SK-MEL-5 (cell line): ENCODE results near the gene ZFP1. TPM values are rescaled to one million over a fixed set of nuclear protein-coding genes. Genes with fewer than 3 reads are reported as not detected.

Experiments used
- DNase-seq: peaks from one replicate; pipeline ENCODE4 v3.0.0-alpha.2; 2016; ENCODE audit warnings: low read depth, low spot score
- in situ Hi-C: cut with HindIII; loops from 2 replicates; pipeline ENCODE4 v1.10.0; 2016; ENCODE audit warnings: low sequenced_read_pairs, high pct_unique_total_duplicates, low pct_unique_long_range_greater_than_20kb
- total RNA-seq: library from RNA; depleted of rRNA; stranded (reverse); fragments of >200 nt; shearing (Covaris generic); gene quantifications from 2 replicates; pipeline ENCODE4 v1.2.3, GENCODE V29; 2014

Gene ZFP1
- total RNA-seq, 1 experiment from 2014 or later: 8.7 TPM

- DNase-seq: peak; percentile 22
- in situ Hi-C loops: no loop called here
Observed at GRCh38 chr16:75130150-75130771, 18.1 kb upstream of the ZFP1 start.

GRCh38 chr16:75131081-75131480, 17.2 kb upstream of the ZFP1 start:
- in situ Hi-C loops: no loop called here
- DNase-seq: no peak

GRCh38 chr16:75138233-75138632, 10.1 kb upstream of the ZFP1 start:
- no peak for DNase-seq
- in situ Hi-C loops: no loop called here

GRCh38 chr16:75138636-75139035, 9.7 kb upstream of the ZFP1 start:
- no peak for DNase-seq
- in situ Hi-C loops: no loop called here

GRCh38 chr16:75139498-75139897, 8.8 kb upstream of the ZFP1 start:
- in situ Hi-C loops: no loop called here
- DNase-seq: no peak

- DNase-seq: no peak
- in situ Hi-C loops: no loop called here
Observed at GRCh38 chr16:75143941-75144340, 4.4 kb upstream of the ZFP1 start.

GRCh38 chr16:75147968-75148310, 385 bp upstream of the ZFP1 start:
- DNase-seq: no peak
- in situ Hi-C loops: no loop called here

GRCh38 chr16:75151798-75152197, 3.5 kb downstream of the ZFP1 start:
- in situ Hi-C loops: no loop called here
- no peak for DNase-seq

GRCh38 chr16:75152635-75153034, 4.3 kb downstream of the ZFP1 start:
- DNase-seq: no peak
- in situ Hi-C loops: no loop called here

GRCh38 chr16:75160386-75160785, 12.1 kb downstream of the ZFP1 start:
- in situ Hi-C loops: no loop called here
- no peak for DNase-seq

GRCh38 chr16:75169899-75170405, 21.6 kb downstream of the ZFP1 start:
- in situ Hi-C loops: no loop called here
- DNase-seq: no peak

- no peak for DNase-seq
Observed at GRCh38 chr16:75172578-75172977, 24.3 kb downstream of the ZFP1 start.

GRCh38 chr16:75175074-75175473, 26.8 kb downstream of the ZFP1 start:
- in situ Hi-C loops: loop anchor here (25.0 kb wide), 1 partner anchor 137 kb away; no protein-coding TSS in a partner anchor
- DNase-seq: no peak

More at GRCh38 chr16:75172578-75172977, 24.3 kb downstream of the ZFP1 start:
- in situ Hi-C loops: no loop called here

GRCh38 chr16:75176926-75177325, 28.6 kb downstream of the ZFP1 start:
- in situ Hi-C loops: loop anchor here (25.0 kb wide), 1 partner anchor 135 kb away; no protein-coding TSS in a partner anchor
- DNase-seq: no peak

- in situ Hi-C loops: loop anchor here (25.0 kb wide), 1 partner anchor 133 kb away; no protein-coding TSS in a partner anchor
Observed at GRCh38 chr16:75179208-75179607, 30.9 kb downstream of the ZFP1 start.

GRCh38 chr16:75181630-75182029, 33.3 kb downstream of the ZFP1 start:
- in situ Hi-C loops: loop anchor here (25.0 kb wide), 1 partner anchor 131 kb away; no protein-coding TSS in a partner anchor
- no peak for DNase-seq

More at GRCh38 chr16:75179208-75179607, 30.9 kb downstream of the ZFP1 start:
- DNase-seq: no peak

GRCh38 chr16:75188832-75189477, 40.6 kb downstream of the ZFP1 start:
- in situ Hi-C loops: loop anchor here (25.0 kb wide), 1 partner anchor 123 kb away; no protein-coding TSS in a partner anchor
- DNase-seq: no peak

GRCh38 chr16:75189638-75190245, 41.4 kb downstream of the ZFP1 start:
- in situ Hi-C loops: loop anchor here (25.0 kb wide), 1 partner anchor 123 kb away; no protein-coding TSS in a partner anchor
- DNase-seq: no peak
